ENCODE data around the gene GABRA4.

DNA sequence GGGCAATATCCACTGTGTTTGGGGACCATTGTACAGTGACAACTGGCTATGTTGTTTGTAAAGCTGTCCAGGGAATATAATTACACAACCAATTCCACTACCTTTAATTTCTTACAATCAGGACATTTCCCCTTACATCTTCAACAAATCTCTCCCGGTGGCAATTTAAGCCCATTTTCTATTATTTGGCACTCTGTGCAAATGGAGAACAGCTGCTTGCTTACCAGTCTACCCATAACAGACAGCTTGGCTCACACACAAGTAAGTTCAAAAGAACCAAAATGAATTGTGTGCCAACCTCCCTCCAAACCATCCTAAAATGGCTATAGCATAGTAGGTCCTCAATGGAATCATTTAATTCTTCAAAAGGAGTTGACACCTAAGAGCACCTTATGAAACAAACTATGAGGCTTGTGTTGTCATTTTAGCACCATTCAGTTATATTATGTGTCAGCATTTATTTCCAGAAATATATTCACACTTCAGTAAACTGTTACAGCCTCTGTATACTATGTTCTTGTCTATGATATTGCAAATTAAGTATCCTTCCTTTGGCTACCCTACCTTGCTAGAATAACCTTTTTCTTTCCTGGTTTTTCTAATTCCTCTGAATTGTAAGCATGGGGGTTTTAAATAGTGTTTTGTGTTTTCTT is 18.4 kb downstream of the GABRA4 start:
- TF ChIP-seq, protein P1, sequence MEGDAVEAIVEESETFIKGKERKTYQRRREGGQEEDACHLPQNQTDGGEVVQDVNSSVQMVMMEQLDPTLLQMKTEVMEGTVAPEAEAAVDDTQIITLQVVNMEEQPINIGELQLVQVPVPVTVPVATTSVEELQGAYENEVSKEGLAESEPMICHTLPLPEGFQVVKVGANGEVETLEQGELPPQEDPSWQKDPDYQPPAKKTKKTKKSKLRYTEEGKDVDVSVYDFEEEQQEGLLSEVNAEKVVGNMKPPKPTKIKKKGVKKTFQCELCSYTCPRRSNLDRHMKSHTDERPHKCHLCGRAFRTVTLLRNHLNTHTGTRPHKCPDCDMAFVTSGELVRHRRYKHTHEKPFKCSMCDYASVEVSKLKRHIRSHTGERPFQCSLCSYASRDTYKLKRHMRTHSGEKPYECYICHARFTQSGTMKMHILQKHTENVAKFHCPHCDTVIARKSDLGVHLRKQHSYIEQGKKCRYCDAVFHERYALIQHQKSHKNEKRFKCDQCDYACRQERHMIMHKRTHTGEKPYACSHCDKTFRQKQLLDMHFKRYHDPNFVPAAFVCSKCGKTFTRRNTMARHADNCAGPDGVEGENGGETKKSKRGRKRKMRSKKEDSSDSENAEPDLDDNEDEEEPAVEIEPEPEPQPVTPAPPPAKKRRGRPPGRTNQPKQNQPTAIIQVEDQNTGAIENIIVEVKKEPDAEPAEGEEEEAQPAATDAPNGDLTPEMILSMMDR (IDR thresholded peaks at IDR 0.05): no peak
- TF ChIP-seq POLR2A (IDR thresholded peaks at IDR 0.05): no peak
- TF ChIP-seq POLR2AphosphoS5 (IDR thresholded peaks at IDR 0.05): no peak

All from transverse colon (tissue), 4 donors.